Activated T-cell treated with anti-CD3 and anti-CD28 coated beads, Interleukin-2, amount 50 U/mL, for 72 hours (primary cell): ENCODE results near the gene CCDC188. TPM values are rescaled to one million over a fixed set of nuclear protein-coding genes. Genes with fewer than 3 reads are reported as not detected.

Experiments used
- ATAC-seq, 2 donors: fragments of 150-1000 bp; cut with Tn5 transposase; replicated peaks in 1 of 2; 2 replicates each; pipeline ENCODE4 v1.10.0; 2021; ENCODE audit warnings: moderate library complexity in 2 of 2, mild to moderate bottlenecking in 1 of 2
- DNase-seq, 2 donors: peaks; one replicate each; pipeline ENCODE4 v3.0.0; 2021 to 2022; ENCODE audit warnings: mixed read lengths in 1 of 2
- H3K27ac Mint-ChIP-seq: one replicate; pipeline ENCODE4 v1.8.0; 2022; ENCODE audit warnings: mild to moderate bottlenecking, moderate library complexity, mixed read lengths
- H3K27me3 Mint-ChIP-seq: one replicate; pipeline ENCODE4 v1.8.0; 2022; ENCODE audit warnings: low read depth, mixed read lengths
- H3K36me3 Mint-ChIP-seq, 2 donors: one replicate each; pipeline ENCODE4 v1.8.0; 2022; ENCODE audit warnings: mixed read lengths in 2 of 2, mild to moderate bottlenecking in 1 of 2; ENCODE audit not compliant: insufficient read depth in 2 of 2
- H3K4me1 Mint-ChIP-seq: one replicate; pipeline ENCODE4 v1.8.0; 2022; ENCODE audit warnings: low read depth, mixed read lengths
- H3K4me3 Mint-ChIP-seq, 2 donors: one replicate each; pipeline ENCODE4 v1.8.0; 2022; ENCODE audit warnings: mild to moderate bottlenecking in 2 of 2, mixed read lengths in 2 of 2, moderate library complexity in 2 of 2
- H3K9me3 Mint-ChIP-seq, 2 donors: one replicate each; pipeline ENCODE4 v1.8.0; 2022; ENCODE audit warnings: mixed read lengths in 2 of 2
- total RNA-seq, 2 donors: library from RNA; stranded (reverse); gene quantifications; one replicate each; pipeline ENCODE4 v1.2.3, GENCODE V29; 2022

The CCDC188 gene
- total RNA-seq: not detected

GRCh38 chr22:20150381-20151275 is at the start of gene CCDC188:
CCDC188 (minus strand) TSS chr22:20151055; CDS start chr22:20150986, 69 bp downstream.
- no peak for DNase-seq
- no peaks in the 10 kb centered on the region for H3K27me3 Mint-ChIP-seq
- no peaks in the 10 kb centered on the region for H3K9me3 Mint-ChIP-seq
- H3K27ac Mint-ChIP-seq: no peak within 1 kb of the TSS
- no peaks in the 10 kb centered on the region for H3K4me1 Mint-ChIP-seq
- no peak within 1 kb of the TSS for H3K4me3 Mint-ChIP-seq
- H3K36me3 Mint-ChIP-seq: no peaks in the 10 kb centered on the region
- no peak for ATAC-seq

- Mint-ChIP-seq H3K36me3 (no peaks in the 10 kb centered on the region), H3K4me3 (no peak overlapping the region), H3K4me1 (no peaks in the 10 kb centered on the region), H3K9me3 (no peaks in the 10 kb centered on the region), H3K27ac (no peak overlapping the region), H3K27me3 (no peaks in the 10 kb centered on the region)
- no peak for ATAC-seq
- DNase-seq: no peak
Observed at GRCh38 chr22:20199906-20200305, 49.1 kb upstream of the CCDC188 start.

- Mint-ChIP-seq H3K4me3 (no peak overlapping the region), H3K27ac (no peak overlapping the region), H3K4me1 (no peaks in the 10 kb centered on the region), H3K27me3 (no peaks in the 10 kb centered on the region), H3K9me3 (no peaks in the 10 kb centered on the region), H3K36me3 (no peaks in the 10 kb centered on the region)
- DNase-seq (no peak), ATAC-seq (no peak)
Observed at GRCh38 chr22:20199413-20199842, 48.6 kb upstream of the CCDC188 start.

GRCh38 chr22:20198557-20199319 is 47.9 kb upstream of the CCDC188 start:
- no peak for DNase-seq
- no peak for ATAC-seq
- Mint-ChIP-seq H3K9me3 (no peaks in the 10 kb centered on the region), H3K36me3 (no peaks in the 10 kb centered on the region), H3K4me1 (no peaks in the 10 kb centered on the region), H3K27me3 (no peaks in the 10 kb centered on the region), H3K27ac (no peak overlapping the region), H3K4me3 (no peak overlapping the region)

GRCh38 chr22:20197407-20198030 is 46.7 kb upstream of the CCDC188 start:
- no peak for DNase-seq
- Mint-ChIP-seq H3K4me1 (no peaks in the 10 kb centered on the region), H3K4me3 (no peak overlapping the region)

GRCh38 chr22:20196094-20196842 is 45.4 kb upstream of the CCDC188 start:
- H3K4me1 Mint-ChIP-seq: no peaks in the 10 kb centered on the region
- H3K27ac Mint-ChIP-seq: no peak overlapping the region
- no peak overlapping the region for H3K4me3 Mint-ChIP-seq
- no peaks in the 10 kb centered on the region for H3K27me3 Mint-ChIP-seq
- H3K36me3 Mint-ChIP-seq: no peaks in the 10 kb centered on the region
- ATAC-seq (no peak), DNase-seq (no peak)
- no peaks in the 10 kb centered on the region for H3K9me3 Mint-ChIP-seq

More at GRCh38 chr22:20197407-20198030, 46.7 kb upstream of the CCDC188 start:
- H3K36me3 Mint-ChIP-seq: no peaks in the 10 kb centered on the region
- no peaks in the 10 kb centered on the region for H3K9me3 Mint-ChIP-seq
- H3K27me3 Mint-ChIP-seq: no peaks in the 10 kb centered on the region
- ATAC-seq: no peak
- no peak overlapping the region for H3K27ac Mint-ChIP-seq

GRCh38 chr22:20194681-20195593 is 44.1 kb upstream of the CCDC188 start:
- H3K4me1 Mint-ChIP-seq: no peaks in the 10 kb centered on the region
- DNase-seq: no peak

GRCh38 chr22:20193761-20194494 is 43.1 kb upstream of the CCDC188 start:
- no peaks in the 10 kb centered on the region for H3K9me3 Mint-ChIP-seq
- DNase-seq (no peak), ATAC-seq (no peak)
- H3K4me1 Mint-ChIP-seq: no peaks in the 10 kb centered on the region
- no peak overlapping the region for H3K27ac Mint-ChIP-seq
- no peaks in the 10 kb centered on the region for H3K27me3 Mint-ChIP-seq
- H3K36me3 Mint-ChIP-seq: no peaks in the 10 kb centered on the region
- H3K4me3 Mint-ChIP-seq: no peak overlapping the region

More at GRCh38 chr22:20194681-20195593, 44.1 kb upstream of the CCDC188 start:
- Mint-ChIP-seq H3K36me3 (no peaks in the 10 kb centered on the region), H3K4me3 (no peak overlapping the region), H3K27me3 (no peaks in the 10 kb centered on the region), H3K27ac (no peak overlapping the region), H3K9me3 (no peaks in the 10 kb centered on the region)
- ATAC-seq: no peak

- H3K36me3 Mint-ChIP-seq: no peaks in the 10 kb centered on the region
- no peaks in the 10 kb centered on the region for H3K4me1 Mint-ChIP-seq
- H3K27me3 Mint-ChIP-seq: no peaks in the 10 kb centered on the region
- H3K4me3 Mint-ChIP-seq: no peak overlapping the region
- no peak overlapping the region for H3K27ac Mint-ChIP-seq
- DNase-seq: no peak
- ATAC-seq: no peak
- no peaks in the 10 kb centered on the region for H3K9me3 Mint-ChIP-seq
Observed at GRCh38 chr22:20192972-20193760, 42.3 kb upstream of the CCDC188 start.

- H3K4me1 Mint-ChIP-seq: no peaks in the 10 kb centered on the region
- no peaks in the 10 kb centered on the region for H3K9me3 Mint-ChIP-seq
- no peak for ATAC-seq
- no peak for DNase-seq
- no peak overlapping the region for H3K27ac Mint-ChIP-seq
- H3K36me3 Mint-ChIP-seq: no peaks in the 10 kb centered on the region
- H3K27me3 Mint-ChIP-seq: no peaks in the 10 kb centered on the region
- no peak overlapping the region for H3K4me3 Mint-ChIP-seq
Observed at GRCh38 chr22:20192293-20192971, 41.6 kb upstream of the CCDC188 start.
